A549 (cell line): Measurements from ENCODE around the gene LIMD2.

ENCODE experiments used
- CBX2 ChIP-seq: fragments of 200-600 bp; sonication (generic); IDR thresholded peaks from 2 replicates; pipeline ENCODE4 v1.6.1; 2016; ENCODE audit warnings: low read depth, mild to moderate bottlenecking, borderline replicate concordance
- CEBPB ChIP-seq, 2 experiments: fragments of >200 bp in 1 of 2; sonication (Bioruptor Twin) in 1 of 2; formaldehyde crosslinking in 1 of 2; IDR thresholded peaks; 2 replicates each; pipeline ENCODE4 v1.6.1; 2012 to 2016
- CTCF ChIP-seq: fragments of >200 bp; sonication (Bioruptor Twin); formaldehyde crosslinking; IDR thresholded peaks from 3 replicates; pipeline ENCODE4 v1.5.1; 2016
- EP300 ChIP-seq, 2 experiments: fragments of >200 bp; sonication (Bioruptor Twin); formaldehyde crosslinking; IDR thresholded peaks; 2 replicates in 1 of 2; 3 replicates in 1 of 2; pipeline ENCODE4 v1.6.1; 2016 to 2017
- JUNB ChIP-seq: fragments of >200 bp; sonication (Bioruptor Twin); formaldehyde crosslinking; IDR thresholded peaks from 2 replicates; pipeline ENCODE4 v1.6.1; 2016
- NR3C1 ChIP-seq: fragments of >200 bp; sonication (Bioruptor Twin); formaldehyde crosslinking; IDR thresholded peaks from 3 replicates; pipeline ENCODE4 v1.6.1; 2017
- POLR2A ChIP-seq: IDR thresholded peaks from 2 replicates; pipeline ENCODE4 v1.6.1; 2012; ENCODE audit warnings: mild to moderate bottlenecking, low read length
- RCOR1 ChIP-seq: fragments of 150-350 bp; IDR thresholded peaks from 2 replicates; pipeline ENCODE4 v1.6.1; 2014; ENCODE audit warnings: antibody characterized with exemption, low read length, low read depth
- REST ChIP-seq: fragments of 200-600 bp; sonication (generic); IDR thresholded peaks from 2 replicates; pipeline ENCODE4 v1.6.1; 2016; ENCODE audit warnings: antibody characterized with exemption, mild to moderate bottlenecking, moderate library complexity
- RFX5 ChIP-seq: fragments of 450-650 bp; IDR thresholded peaks from 2 replicates; pipeline ENCODE4 v1.7.1; 2014; ENCODE audit warnings: antibody characterized with exemption, mild to moderate bottlenecking, moderate library complexity
- SMC3 ChIP-seq: fragments of >200 bp; sonication (Bioruptor Twin); formaldehyde crosslinking; IDR thresholded peaks from 3 replicates; pipeline ENCODE4 v1.6.1; 2018; ENCODE audit warnings: inconsistent platforms
- SREBF2 ChIP-seq: fragments of 450-650 bp; IDR thresholded peaks from 2 replicates; pipeline ENCODE4 v1.6.1; 2014; ENCODE audit warnings: mild to moderate bottlenecking, moderate library complexity
- TP53 ChIP-seq: fragments of 250-450 bp; sonication (Bioruptor Pico); IDR thresholded peaks from 2 replicates; pipeline ENCODE4 v1.5.0; 2021; ENCODE audit warnings: mild to moderate bottlenecking, moderate library complexity

DNA sequence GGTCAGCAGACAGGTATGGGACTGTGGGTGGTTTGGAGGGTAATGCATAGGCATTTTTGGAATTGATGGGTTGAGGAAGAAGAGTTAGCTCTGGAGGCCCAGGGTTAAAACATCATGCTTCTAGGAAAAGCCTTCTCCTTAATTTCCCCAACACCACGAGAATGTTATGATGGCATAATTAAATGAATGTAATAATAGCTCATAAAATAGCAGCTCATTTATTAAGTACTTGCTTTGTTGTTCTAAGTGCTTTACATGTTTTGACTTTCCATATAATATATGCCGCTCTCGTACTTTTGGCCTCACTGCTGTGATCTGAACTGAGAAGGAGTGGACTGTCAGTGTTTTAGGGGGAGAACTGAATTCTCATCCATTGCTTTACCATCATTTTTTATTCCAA, 14.3 kb downstream of the LIMD2 start:
- TF ChIP-seq CEBPB (IDR thresholded peaks at IDR 0.05) (no peak), CTCF (no peak), TP53 (no peak), RCOR1 (no peak), POLR2A (no peak), RFX5 (no peak), SMC3 (no peak), SREBF2 (no peak), CBX2 (no peak), JUNB (no peak), NR3C1 (no peak), EP300 (IDR thresholded peaks at IDR 0.05) (no peak), REST (no peak)
